DMS114 treated with DMSO at 0.1 percent for 48 hours (cell line): Measurements from ENCODE around the gene SND1.
"Not testable (repeated sequence)": the region's sequence is repeated elsewhere in the genome, so short reads cannot be mapped to it uniquely, and the experiment has no call there.

Experiments used
- DNase-seq: peaks from one replicate; lab custom pipeline; 2025; ENCODE audit not compliant: unreplicated experiment; lab: John Stamatoyannopoulos, UW

The SND1 gene

GRCh38 chr7:127652333-127653248 is 597 bp downstream of the SND1 start:
- no peak for DNase-seq

- DNase-seq: no peak
Observed at GRCh38 chr7:127653396-127653795, 1.4 kb downstream of the SND1 start.

- DNase-seq: peak; percentile 8
Observed at GRCh38 chr7:127654404-127655394, 2.7 kb downstream of the SND1 start.

GRCh38 chr7:127655720-127656119 is 3.7 kb downstream of the SND1 start:
- no peak for DNase-seq

- DNase-seq: no peak
Observed at GRCh38 chr7:127657500-127657899, 5.5 kb downstream of the SND1 start.

- no peak for DNase-seq
Observed at GRCh38 chr7:127658970-127659630, 7.1 kb downstream of the SND1 start.

GRCh38 chr7:127665922-127666321 is 13.9 kb downstream of the SND1 start:
- DNase-seq: no peak

GRCh38 chr7:127666602-127667001 is 14.6 kb downstream of the SND1 start:
- no peak for DNase-seq

GRCh38 chr7:127667017-127667670 is 15.2 kb downstream of the SND1 start:
- no peak for DNase-seq

- no peak for DNase-seq
Observed at GRCh38 chr7:127667759-127668530, 16.0 kb downstream of the SND1 start.

GRCh38 chr7:127671341-127671740 is 19.3 kb downstream of the SND1 start:
- DNase-seq: no peak

GRCh38 chr7:127673902-127674301 is 21.9 kb downstream of the SND1 start:
- DNase-seq: no peak

- DNase-seq: no peak
Observed at GRCh38 chr7:127674361-127674760, 22.4 kb downstream of the SND1 start.

- not testable (repeated sequence) for DNase-seq
Observed at GRCh38 chr7:127674923-127675322, 22.9 kb downstream of the SND1 start.

- DNase-seq: no peak
Observed at GRCh38 chr7:127675721-127676120, 23.7 kb downstream of the SND1 start.

- DNase-seq: no peak
Observed at GRCh38 chr7:127677433-127678230, 25.6 kb downstream of the SND1 start.

GRCh38 chr7:127678337-127678736 is 26.3 kb downstream of the SND1 start:
- DNase-seq: no peak

GRCh38 chr7:127678947-127679346 is 27.0 kb downstream of the SND1 start:
- DNase-seq: no peak

- no peak for DNase-seq
Observed at GRCh38 chr7:127680983-127681382, 29.0 kb downstream of the SND1 start.
